GM08714 (cell line): Measurements from ENCODE around the gene DHX29.
A peak's percentile ranks its signal among the peaks of the same experiment; 100 is the strongest.

Source experiments
- H3K4me3 ChIP-seq: fragments of 200-500 bp; sonication (Bioruptor generic); 2 replicates; pipeline ENCODE4 v1.5.1; 2014; ENCODE audit warnings: mild to moderate bottlenecking, low read length, inconsistent platforms
- ZNF274 ChIP-seq: IDR thresholded peaks from 2 replicates; pipeline ENCODE4 v1.6.1; 2012; ENCODE audit warnings: mild to moderate bottlenecking, low read depth, low read length

The DHX29 gene

DNA sequence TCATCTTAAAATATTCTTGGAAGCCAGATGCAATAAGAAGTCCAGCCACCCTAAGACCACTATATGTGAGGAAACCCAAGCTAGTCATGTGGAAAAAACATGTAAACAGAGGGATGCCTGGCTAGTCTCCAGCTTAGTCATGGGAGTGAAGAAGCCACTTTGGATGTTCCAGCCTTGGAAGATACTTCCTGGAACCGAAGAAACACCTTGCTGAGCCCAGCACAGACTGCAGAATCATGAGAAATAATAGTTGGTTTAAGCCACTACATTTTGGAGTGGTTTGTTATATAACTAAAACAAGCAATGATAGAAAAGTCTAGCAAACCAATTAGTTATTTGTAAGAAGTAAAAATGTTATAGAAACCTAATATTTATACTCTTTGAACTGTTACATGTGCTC is 12.6 kb downstream of the DHX29 start:
- H3K4me3 ChIP-seq, result no peak overlapping the region
- no peak for TF ChIP-seq ZNF274

DNA sequence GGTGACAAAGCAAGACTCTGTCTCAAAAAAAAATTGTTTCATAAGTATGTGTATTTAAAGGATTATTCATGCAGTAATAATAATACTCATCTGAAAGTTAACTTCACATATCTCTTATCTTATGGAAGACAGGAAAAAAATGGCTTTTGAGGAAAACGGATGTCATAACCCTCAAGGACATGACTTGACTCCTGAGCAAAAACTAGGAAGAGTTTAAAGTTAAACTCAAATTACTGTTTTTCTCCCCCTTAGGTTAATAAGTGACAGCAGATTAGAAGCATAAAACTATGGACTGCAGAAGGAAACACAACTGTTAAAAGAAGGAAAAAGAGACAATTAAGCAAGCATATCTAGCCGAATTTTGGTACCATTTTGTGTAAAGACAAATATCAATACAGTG is 16.5 kb downstream of the DHX29 start:
- no peak for TF ChIP-seq ZNF274
- no peak overlapping the region for H3K4me3 ChIP-seq

DNA sequence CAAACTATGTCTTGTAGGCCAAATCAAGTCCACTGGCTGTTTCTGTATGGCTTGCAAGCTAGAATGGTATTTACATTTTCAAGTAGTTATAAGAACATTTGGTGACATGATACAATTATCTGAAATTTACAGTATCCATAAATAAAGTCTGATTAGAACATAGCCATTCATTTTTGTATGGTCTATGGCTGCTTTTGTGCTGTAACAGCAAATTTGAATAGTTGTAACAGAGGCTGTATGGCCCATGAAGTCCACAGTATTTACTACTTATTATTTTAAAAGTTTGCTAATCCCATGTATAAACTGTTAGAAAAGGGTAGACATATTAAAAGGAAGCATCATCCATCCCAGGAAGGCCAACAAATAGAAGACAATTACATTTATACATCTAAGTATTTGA is 17.7 kb downstream of the DHX29 start:
- TF ChIP-seq ZNF274, result no peak
- no peak overlapping the region for H3K4me3 ChIP-seq

DNA sequence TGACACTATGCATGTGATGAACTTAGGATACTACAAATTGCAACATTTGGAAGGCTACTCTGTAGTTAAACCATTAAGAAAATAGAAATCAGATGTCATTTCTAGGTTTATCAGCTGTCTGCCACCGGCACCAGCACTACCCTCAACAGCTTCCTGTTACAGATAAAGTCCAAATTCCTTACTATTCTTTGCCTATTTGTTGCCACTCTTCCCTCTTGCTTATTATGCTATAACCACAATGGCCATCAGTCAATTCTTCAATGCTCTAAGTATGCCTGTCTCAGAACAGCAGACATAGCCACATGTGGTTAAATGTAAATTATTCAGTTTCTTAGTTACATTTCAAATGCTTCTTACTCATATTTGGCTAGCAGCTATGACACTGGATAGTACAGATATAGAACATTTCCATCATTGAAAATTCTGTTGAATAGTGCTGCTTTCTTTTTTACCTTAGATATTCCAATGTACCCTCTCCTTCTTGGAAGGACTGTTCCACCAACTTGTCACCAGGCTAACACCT is 21.0 kb downstream of the DHX29 start:
- TF ChIP-seq ZNF274, result no peak
- H3K4me3 ChIP-seq, result no peak overlapping the region

DNA sequence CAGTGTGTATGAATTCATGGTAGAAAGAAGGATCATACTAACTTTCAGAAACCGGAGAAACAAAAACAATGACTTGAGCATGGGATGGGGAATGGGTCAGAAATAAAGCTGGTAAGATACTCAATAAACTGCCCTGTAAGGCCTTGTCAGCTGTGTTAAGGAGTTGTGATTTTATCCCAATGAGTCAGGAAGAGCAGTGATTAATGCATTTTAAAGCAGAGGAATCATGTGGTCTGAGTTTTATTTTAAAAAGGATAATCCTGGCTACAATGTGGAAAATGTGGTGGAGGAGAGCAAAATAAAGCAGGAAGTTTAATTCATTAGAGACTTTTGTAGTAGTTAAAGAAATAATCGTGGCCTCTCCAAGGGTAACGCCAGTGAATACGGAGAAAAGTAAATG is 28.7 kb downstream of the DHX29 start:
- no peak for TF ChIP-seq ZNF274
- no peak overlapping the region for H3K4me3 ChIP-seq

DNA sequence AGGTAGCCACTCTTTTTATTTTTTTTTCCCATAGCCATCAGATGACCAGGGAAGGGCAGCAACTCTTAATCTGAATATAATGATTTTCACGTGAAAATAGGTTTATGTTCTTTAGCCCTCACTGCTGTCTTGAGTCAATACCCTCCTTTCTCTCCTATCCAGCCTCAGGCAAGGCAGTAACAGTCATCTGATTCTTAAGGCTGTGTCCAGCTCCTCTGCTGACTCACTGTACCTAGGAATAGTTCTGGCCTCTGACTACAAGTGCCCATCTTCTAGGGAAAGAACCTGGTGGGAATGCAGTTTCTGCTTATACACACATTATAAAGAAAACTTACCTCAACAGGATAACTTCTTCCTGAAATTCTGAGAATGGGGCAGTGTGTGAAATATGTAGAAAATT is 30.7 kb downstream of the DHX29 start:
- no peak overlapping the region for H3K4me3 ChIP-seq
- no peak for TF ChIP-seq ZNF274

DNA sequence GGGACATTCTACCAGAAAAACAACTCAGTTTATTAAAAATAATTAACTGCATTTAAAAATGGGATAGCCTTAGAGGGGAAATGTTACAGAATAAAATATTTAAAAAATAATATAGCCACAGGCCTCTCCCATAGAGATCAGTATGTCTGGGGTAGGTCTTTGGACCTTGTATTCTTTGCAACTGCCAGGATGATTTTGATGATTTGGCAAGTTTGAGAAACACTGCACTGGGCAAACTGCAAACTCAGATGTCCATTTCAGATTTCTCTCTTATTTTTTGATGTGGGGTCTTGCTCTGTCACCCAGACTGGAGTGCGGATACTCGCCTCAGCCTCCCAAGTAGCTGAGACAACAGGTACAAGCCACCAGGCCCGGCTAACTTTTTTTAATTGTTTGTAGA is 49.2 kb downstream of the DHX29 start:
- no peak overlapping the region for H3K4me3 ChIP-seq
- TF ChIP-seq ZNF274, result no peak

DNA sequence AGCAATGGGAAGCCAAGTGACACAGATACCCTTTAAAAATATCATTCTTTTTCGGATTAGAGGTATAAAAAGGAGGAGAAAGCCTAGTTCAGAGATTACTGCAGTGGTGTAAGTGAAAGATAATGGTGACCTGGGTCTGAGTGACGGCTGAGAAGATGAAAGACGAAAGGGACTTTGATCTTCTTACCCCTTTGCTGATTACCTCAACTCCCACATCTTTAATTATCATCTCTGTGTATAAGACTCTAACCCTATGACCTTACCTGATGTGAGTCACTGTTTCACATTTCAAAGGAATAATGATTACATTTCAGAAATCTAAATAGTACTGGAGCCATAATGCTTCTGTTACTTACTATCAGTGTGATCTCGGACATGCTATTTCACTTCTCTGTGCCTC is 52.7 kb downstream of the DHX29 start:
- H3K4me3 ChIP-seq, result no peak overlapping the region
- TF ChIP-seq ZNF274, result no peak

DNA sequence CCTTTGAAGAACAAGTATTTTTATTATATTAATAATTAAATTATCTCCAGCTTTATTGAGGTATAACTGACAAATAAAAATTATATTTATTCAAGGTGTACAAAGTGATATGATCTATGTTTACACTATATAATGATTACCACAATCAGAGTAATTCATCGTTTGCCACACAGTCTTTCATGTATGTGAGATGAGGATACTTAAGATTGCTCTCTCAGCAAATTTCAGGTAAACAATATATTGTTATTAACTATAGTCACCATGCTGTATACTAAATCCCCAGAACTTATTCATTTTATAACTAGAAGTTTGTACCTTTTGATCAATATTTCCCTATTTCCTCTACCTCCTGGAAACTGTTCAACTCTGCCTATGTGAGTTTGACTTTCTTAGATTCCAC is 57.4 kb downstream of the DHX29 start:
- no peak for TF ChIP-seq ZNF274
- no peak overlapping the region for H3K4me3 ChIP-seq

DNA sequence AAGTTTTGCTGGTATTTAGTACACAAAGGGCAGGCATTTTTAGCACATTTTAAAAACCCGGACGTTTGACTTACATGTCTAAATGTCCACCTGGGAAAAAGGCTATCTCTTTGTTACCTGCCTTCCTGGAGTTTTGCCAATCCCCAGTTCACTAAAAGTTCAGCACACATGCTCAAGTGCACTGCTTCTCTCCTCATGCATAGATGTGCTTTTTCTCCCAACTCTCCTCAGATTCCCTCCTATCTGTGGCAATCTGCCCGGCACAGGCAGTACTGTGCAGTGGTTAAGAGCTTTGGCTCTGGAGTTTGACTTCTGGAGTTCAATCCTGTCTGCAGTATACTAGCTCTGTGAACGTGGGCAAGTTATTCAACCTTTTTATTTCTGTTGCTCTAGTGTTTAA is 65.7 kb downstream of the DHX29 start:
- no peak for TF ChIP-seq ZNF274
- no peak overlapping the region for H3K4me3 ChIP-seq

DNA sequence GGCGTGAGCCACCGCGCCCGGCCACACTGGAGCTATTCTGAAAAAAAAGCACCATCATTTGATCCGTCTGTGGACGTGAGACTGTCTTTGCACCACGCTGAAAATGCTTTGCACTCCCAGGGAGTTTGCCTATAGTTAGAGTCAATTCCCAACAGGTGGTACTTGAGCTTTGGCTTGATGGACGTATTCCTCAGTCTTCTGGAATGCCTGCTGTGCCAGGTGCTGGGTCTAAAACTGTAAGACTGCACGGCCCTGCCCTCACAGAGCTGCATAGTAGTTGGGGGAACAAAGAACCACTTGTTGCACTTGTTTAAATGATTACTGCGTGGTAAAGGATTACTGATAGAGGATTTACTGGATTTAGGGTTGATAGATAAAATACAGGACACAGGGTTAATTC is 70.7 kb downstream of the DHX29 start:
- no peak overlapping the region for H3K4me3 ChIP-seq
- TF ChIP-seq ZNF274, result no peak

DNA sequence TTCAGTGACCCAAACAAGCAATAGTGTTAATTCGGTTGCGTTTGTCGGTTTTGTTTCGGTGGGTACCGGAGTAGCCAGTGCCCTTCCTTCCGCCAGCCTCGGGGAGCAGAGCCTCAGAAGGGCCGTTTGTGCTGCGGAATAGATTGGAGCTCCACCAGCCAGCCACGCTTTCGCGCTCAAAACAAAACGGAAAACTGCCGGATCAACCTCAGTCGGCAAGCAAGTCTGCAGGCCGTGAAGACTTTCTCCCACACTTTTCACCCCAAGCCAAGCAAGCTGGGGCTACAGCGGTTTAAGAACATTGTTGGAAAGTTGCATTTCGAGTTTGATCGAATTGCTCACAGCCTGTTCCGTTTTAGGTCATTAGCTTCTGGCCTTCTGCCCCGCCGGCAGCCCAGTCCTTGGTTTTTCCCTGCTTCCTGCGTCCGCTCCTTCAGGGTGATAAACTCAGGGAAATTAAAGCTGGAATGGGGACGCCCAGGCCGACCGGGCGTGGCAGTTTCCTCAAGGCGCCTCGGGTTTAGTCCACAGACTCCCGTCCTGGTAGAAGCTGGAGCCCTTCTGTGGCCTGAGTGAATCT is 73.3 kb downstream of the DHX29 start:
- H3K4me3 ChIP-seq, result peak overlapping the region; percentile 54; the same call in 1 of the 2 replicates

DNA sequence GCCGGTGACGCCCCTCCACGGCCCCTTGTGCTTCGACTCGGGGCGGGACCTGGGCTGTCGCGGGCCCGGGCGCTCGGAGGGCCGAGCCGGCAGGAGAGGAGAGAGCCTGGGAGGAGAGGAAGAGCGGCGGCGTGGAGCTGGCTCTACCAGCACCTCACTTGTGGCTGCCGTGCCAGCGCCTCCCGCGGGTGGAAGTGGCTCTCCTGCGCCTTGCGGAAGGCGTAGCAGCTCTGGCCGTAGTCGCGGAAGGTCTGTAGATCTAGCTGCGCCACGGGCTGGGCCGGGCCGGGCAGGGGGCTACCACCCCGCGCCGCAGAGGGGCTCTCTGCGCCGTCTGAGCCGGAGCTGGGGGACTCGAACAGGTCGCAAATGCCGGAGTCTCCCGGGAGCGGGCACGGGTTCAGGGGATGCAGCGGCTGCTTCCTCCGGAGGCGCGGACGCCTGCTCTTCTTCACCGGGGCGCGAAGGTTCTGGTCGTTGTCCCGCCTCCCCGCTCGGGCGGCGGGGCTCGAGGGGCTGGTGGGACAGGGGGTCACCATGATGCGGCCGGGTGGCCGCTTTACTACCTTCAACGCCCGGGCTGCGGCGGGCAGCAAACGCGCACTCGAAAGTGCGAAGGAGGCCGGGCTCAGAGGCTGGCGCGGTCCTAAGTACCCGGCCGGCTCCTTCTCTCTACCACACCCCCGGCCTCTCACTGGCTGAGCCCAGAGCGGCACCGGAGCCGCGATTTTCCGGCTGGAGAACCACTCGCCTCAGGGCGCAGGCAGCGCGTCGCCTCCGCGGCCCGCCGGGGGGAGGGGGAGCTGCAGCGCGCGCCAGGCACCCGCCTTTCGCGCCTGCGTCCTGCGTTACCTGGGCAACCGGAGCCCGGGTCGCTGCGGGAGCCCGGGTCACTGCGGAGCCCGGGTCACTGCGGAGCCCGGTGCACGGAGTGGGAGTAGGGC is 74.2 kb downstream of the DHX29 start, which contains the start of gene CCNO:
CCNO (minus strand) TSS at position 624 of the 944 bp plus-strand sequence; CDS start at position 539, 85 bp downstream.
- peak within 1 kb of the TSS; percentile 54 for H3K4me3 ChIP-seq
- no peak for TF ChIP-seq ZNF274

More for the DNA sequence above, 73.3 kb downstream of the DHX29 start:
- no peak for TF ChIP-seq ZNF274

DNA sequence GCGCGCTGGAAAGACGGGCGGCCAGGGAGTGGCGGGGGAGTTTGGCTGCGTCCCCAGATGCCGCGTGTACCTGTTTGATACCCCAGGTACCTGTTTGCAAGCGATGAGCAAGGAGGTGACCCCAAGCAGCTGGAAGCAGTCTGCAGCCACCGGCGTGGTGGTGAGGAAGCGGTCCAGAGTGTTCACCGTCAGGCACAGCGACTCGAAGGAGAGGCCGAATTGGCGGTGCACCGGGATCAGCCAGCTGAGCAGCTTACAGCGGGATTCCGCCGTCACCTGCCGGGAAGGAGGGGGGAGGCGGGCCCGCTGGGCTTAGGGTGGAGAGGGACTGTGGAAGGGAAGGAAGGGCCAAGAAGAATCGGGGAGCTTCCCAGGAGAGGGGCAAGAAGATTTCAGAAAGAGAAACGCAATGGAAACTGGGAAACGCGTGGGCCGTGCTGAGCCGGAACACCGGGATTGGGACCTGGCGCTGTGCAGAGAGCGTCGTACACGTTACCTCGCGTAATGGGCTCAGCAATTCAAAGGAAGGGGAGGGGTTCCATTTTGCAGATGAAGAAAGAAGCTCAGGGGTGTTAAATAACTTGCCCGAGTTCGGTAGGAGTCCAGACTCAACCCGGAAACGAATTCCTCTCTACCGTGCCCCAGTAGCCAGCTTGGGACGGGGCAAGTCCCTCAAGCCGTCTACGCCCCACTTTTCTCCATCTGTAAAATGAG is 75.1 kb downstream of the DHX29 start:
- H3K4me3 ChIP-seq, result peak overlapping the region; percentile 54; the same call in 1 of the 2 replicates
- no peak for TF ChIP-seq ZNF274

DNA sequence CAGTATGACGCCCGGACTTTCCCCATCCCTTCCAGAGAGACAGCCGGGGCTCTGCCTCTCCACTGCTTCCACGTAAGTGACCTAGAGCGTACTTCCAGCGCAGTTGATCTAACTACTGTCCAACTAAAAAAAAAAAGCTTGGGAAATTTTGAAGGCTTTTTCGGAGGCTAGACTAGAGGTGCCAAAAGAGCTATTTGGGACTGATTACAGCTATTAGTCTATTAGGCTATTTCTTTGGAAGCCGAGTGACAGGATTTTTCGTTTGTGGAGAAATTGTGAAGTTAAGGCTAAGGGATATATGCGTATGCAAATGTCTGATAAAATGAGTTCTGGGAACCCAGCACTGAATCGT is 75.6 kb downstream of the DHX29 start:
- H3K4me3 ChIP-seq, result no peak overlapping the region
- no peak for TF ChIP-seq ZNF274
